GM23338 (cell line): ENCODE data around the gene NT5M. TPM values are rescaled to one million over a fixed set of nuclear protein-coding genes. Genes with fewer than 3 reads are reported as not detected.
A peak's percentile ranks its signal among the peaks of the same experiment; 100 is the strongest.

Experiments
- ATAC-seq: fragments of 200-7000 bp; cut with Tn5 transposase; 3 replicates; pipeline ENCODE4 v1.9.1; 2020
- DNase-seq: peaks from one replicate; pipeline ENCODE4 v3.0.0-alpha.2; 2015; ENCODE audit warnings: low spot score
- H2AFZ ChIP-seq: fragments of 200-600 bp; sonication (generic); 2 replicates; pipeline ENCODE4 v1.8.0; 2016; ENCODE audit warnings: antibody characterized with exemption, mild to moderate bottlenecking, moderate library complexity
- H3F3A ChIP-seq: fragments of 200-600 bp; sonication (generic); replicated peaks from 2 replicates; pipeline ENCODE4 v1.8.0; 2017; ENCODE audit warnings: antibody characterized with exemption, mixed run types, low read depth
- H3K27ac ChIP-seq: fragments of 200-600 bp; sonication (generic); 2 replicates; pipeline ENCODE4 v1.6.1; 2016; ENCODE audit warnings: low read depth
- H3K27me3 ChIP-seq: fragments of 200-600 bp; sonication (generic); 2 replicates; pipeline ENCODE4 v1.8.0; 2016; ENCODE audit warnings: mild to moderate bottlenecking, mixed run types, moderate library complexity; ENCODE audit not compliant: insufficient read depth
- H3K36me3 ChIP-seq: fragments of 200-600 bp; sonication (generic); 2 replicates; pipeline ENCODE4 v1.8.0; 2016; ENCODE audit warnings: mild to moderate bottlenecking; ENCODE audit not compliant: insufficient read depth
- H3K4me1 ChIP-seq: fragments of 200-600 bp; sonication (generic); 2 replicates; pipeline ENCODE4 v1.8.0; 2016; ENCODE audit warnings: mild to moderate bottlenecking, moderate library complexity; ENCODE audit not compliant: insufficient read depth
- H3K4me2 ChIP-seq: fragments of 200-600 bp; sonication (generic); 2 replicates; pipeline ENCODE4 v1.7.1; 2017; ENCODE audit warnings: mixed run types
- H3K4me3 ChIP-seq: fragments of 200-600 bp; sonication (generic); 2 replicates; pipeline ENCODE4 v1.6.1; 2016; ENCODE audit warnings: mixed run types
- H3K79me2 ChIP-seq: fragments of 200-600 bp; sonication (generic); replicated peaks from 2 replicates; pipeline ENCODE4 v1.8.0; 2017; ENCODE audit warnings: mild to moderate bottlenecking; ENCODE audit not compliant: insufficient read depth
- H3K9me2 ChIP-seq: fragments of 200-600 bp; sonication (generic); 2 replicates; pipeline ENCODE4 v1.8.0; 2017; ENCODE audit not compliant: insufficient read depth
- H4K20me1 ChIP-seq: fragments of 200-600 bp; sonication (generic); replicated peaks from 2 replicates; pipeline ENCODE4 v1.8.0; 2017; ENCODE audit warnings: mild to moderate bottlenecking; ENCODE audit not compliant: insufficient read depth
- H3K27ac Mint-ChIP-seq: 2 replicates; pipeline ENCODE4 v1.8.0; 2020; ENCODE audit warnings: inconsistent platforms, mild to moderate bottlenecking, moderate library complexity, mixed read lengths
- H3K27me3 Mint-ChIP-seq: 3 replicates; pipeline ENCODE4 v1.8.0; 2022; ENCODE audit warnings: low read depth, mild to moderate bottlenecking, moderate library complexity, mixed read lengths, inconsistent platforms; ENCODE audit not compliant: insufficient read depth, poor library complexity
- H3K36me3 Mint-ChIP-seq: 3 replicates; pipeline ENCODE4 v1.8.0; 2021; ENCODE audit warnings: low read depth, mild to moderate bottlenecking, inconsistent platforms, moderate library complexity, mixed read lengths
- H3K4me1 Mint-ChIP-seq: 3 replicates; pipeline ENCODE4 v1.8.0; 2020; ENCODE audit warnings: mild to moderate bottlenecking, inconsistent platforms, mixed read lengths
- H3K4me3 Mint-ChIP-seq: 3 replicates; pipeline ENCODE4 v1.8.0; 2021; ENCODE audit warnings: moderate library complexity, mild to moderate bottlenecking, inconsistent platforms, mixed read lengths
- H3K9me3 Mint-ChIP-seq: 3 replicates; pipeline ENCODE4 v1.8.0; 2020; ENCODE audit warnings: moderate library complexity, mild to moderate bottlenecking, inconsistent platforms, mixed read lengths
- CREB1 ChIP-seq: fragments of 250-450 bp; sonication (Bioruptor Pico); IDR thresholded peaks from 2 replicates; pipeline ENCODE4 v1.5.0; 2020; ENCODE audit warnings: low read depth, mild to moderate bottlenecking, moderate library complexity
- EZH2 ChIP-seq: fragments of 200-600 bp; sonication (generic); IDR thresholded peaks from one replicate; pipeline ENCODE4 v1.8.0; 2017; ENCODE audit warnings: antibody characterized with exemption, mild to moderate bottlenecking, low read depth; ENCODE audit not compliant: unreplicated experiment
- EZH2phosphoT487 ChIP-seq: fragments of 200-600 bp; sonication (generic); IDR thresholded peaks from one replicate; pipeline ENCODE4 v1.8.1; 2018; ENCODE audit warnings: antibody characterized with exemption; ENCODE audit not compliant: unreplicated experiment
- POLR2AphosphoS5 ChIP-seq: IDR thresholded peaks from 2 replicates; pipeline ENCODE4 v1.6.1; 2016; ENCODE audit warnings: antibody characterized with exemption, low read depth
- STAT1 ChIP-seq: IDR thresholded peaks from one replicate; pipeline ENCODE4 v1.6.1; 2016; ENCODE audit warnings: antibody characterized with exemption; ENCODE audit not compliant: unreplicated experiment
- ZNF462 ChIP-seq: fragments of 250-450 bp; sonication (Bioruptor Pico); IDR thresholded peaks from 2 replicates; pipeline ENCODE4 v1.5.0; 2020; ENCODE audit warnings: mild to moderate bottlenecking, moderate library complexity
- polyA plus RNA-seq: library from polyadenylated mRNA; unstranded; fragments of >200 nt; fragmentation: Nextera tagmentation; extraction: Ambion mirVana; gene quantifications from 2 replicates; pipeline ENCODE4 v1.2.1, GENCODE V29; 2016
- total RNA-seq: library from RNA; depleted of rRNA; stranded (reverse); fragments of >200 nt; shearing (Covaris generic); gene quantifications from 2 replicates; pipeline ENCODE4 v1.2.3, GENCODE V29; 2014
- TF ChIP-seq, protein P1 (sequence below): IDR thresholded peaks from 2 replicates; pipeline ENCODE4 v1.6.1; 2016; ENCODE audit warnings: antibody characterized with exemption

Gene NT5M
- total and polyA plus RNA-seq, 2 experiments from 2014 or later = 6.0 to 10.6 TPM

DNA sequence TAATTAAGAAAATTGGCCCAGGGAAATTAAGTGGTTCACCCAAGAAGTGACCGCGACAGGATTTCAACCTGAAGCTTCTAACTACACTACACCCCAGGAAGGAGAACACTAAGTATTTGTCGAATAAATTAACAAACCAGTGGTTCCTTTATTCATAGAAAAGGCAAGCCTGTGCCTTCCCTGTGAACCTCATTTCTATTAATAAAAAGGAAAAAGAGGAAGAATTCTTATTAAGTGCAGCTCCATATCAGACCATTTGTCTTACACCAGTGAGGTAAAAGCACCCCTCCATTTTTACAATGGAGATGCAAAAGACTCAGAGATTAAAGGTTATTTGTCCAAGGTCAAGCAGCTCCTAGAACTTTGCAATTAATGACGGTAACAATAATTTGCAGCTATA, 23.9 kb upstream of the NT5M start:
- Mint-ChIP-seq H3K9me3 (no peaks in the 10 kb centered on the region), H3K4me1 (peaks cover 19% of the 10 kb centered on the region; the same call in 2 of the 3 replicates), H3K27ac (0 out of 2 replicates have a peak overlapping the region, but pooled peaks have one; percentile 15), H3K4me3 (peak overlapping the region; percentile 97), H3K36me3 (peaks cover 14% of the 10 kb centered on the region), H3K27me3 (peaks cover 8% of the 10 kb centered on the region)
- no peak for DNase-seq
- Histone ChIP-seq H3K27ac (peak overlapping the region; percentile 21; the same call in 1 of the 2 replicates), H3K9me2 (no peaks in the 10 kb centered on the region), H3K4me2 (peak overlapping the region; percentile 85), H3K27me3 (no peaks in the 10 kb centered on the region), H2AFZ (no peak overlapping the region), H3F3A (no peaks in the 10 kb centered on the region), H3K4me1 (peaks cover 13% of the 10 kb centered on the region), H4K20me1 (peaks cover 45% of the 10 kb centered on the region), H3K79me2 (peaks cover 62% of the 10 kb centered on the region), H3K36me3 (peaks cover 8% of the 10 kb centered on the region; the same call in 1 of the 2 replicates), H3K4me3 (peak overlapping the region; percentile 79)
- no peak for ATAC-seq
- no peak for TF ChIP-seq EZH2phosphoT487
- no peak for TF ChIP-seq POLR2AphosphoS5

- Mint-ChIP-seq H3K27me3 (peaks cover 8% of the 10 kb centered on the region), H3K9me3 (no peaks in the 10 kb centered on the region), H3K36me3 (peaks cover 6% of the 10 kb centered on the region), H3K27ac (peak within 1 kb of the TSS; percentile 96), H3K4me1 (peaks cover 19% of the 10 kb centered on the region; the same call in 2 of the 3 replicates), H3K4me3 (peak within 1 kb of the TSS; percentile 97)
- no peaks in the 10 kb centered on the region for H3K9me2 ChIP-seq
- ATAC-seq = peak; percentile 95
- H3K4me3 ChIP-seq = peak within 1 kb of the TSS; percentile 79
- peak within 1 kb of the TSS; percentile 90 for H3K27ac ChIP-seq
- DNase-seq = peak; percentile 99
- no peaks in the 10 kb centered on the region for H3F3A ChIP-seq
- H2AFZ ChIP-seq = peak within 1 kb of the TSS; percentile 85
- no peaks in the 10 kb centered on the region for H3K27me3 ChIP-seq
- 0 out of 2 replicates have a peak, but pooled peaks cover under 1% of the 10 kb centered on the region for H3K36me3 ChIP-seq
- peaks cover 46% of the 10 kb centered on the region for H3K79me2 ChIP-seq
- H4K20me1 ChIP-seq = peaks cover 38% of the 10 kb centered on the region
- TF ChIP-seq POLR2AphosphoS5 (peak; percentile 85), ZNF462 (CRISPR knock-in tag) (no peak), CREB1 (CRISPR knock-in tag) (peak; percentile 91), STAT1 (no peak), EZH2 (no peak)
- TF ChIP-seq, protein P1, sequence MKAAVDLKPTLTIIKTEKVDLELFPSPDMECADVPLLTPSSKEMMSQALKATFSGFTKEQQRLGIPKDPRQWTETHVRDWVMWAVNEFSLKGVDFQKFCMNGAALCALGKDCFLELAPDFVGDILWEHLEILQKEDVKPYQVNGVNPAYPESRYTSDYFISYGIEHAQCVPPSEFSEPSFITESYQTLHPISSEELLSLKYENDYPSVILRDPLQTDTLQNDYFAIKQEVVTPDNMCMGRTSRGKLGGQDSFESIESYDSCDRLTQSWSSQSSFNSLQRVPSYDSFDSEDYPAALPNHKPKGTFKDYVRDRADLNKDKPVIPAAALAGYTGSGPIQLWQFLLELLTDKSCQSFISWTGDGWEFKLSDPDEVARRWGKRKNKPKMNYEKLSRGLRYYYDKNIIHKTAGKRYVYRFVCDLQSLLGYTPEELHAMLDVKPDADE = peak; percentile 18
- peaks cover 13% of the 10 kb centered on the region for H3K4me1 ChIP-seq
- H3K4me2 ChIP-seq = peak within 1 kb of the TSS; percentile 85
Observed at GRCh38 chr17:17280613-17281549, 22.3 kb upstream of the NT5M start, which contains the start of gene COPS3. Gene COPS3 (minus strand): TSS chr17:17281246. CDS start chr17:17281186, 60 bp downstream.
